GM12872 (cell line): ENCODE data around the gene ZNF212.

Experiments
- CTCF ChIP-seq: IDR thresholded peaks from 3 replicates; pipeline ENCODE4 v1.5.1; 2011; ENCODE audit warnings: low read depth, mild to moderate bottlenecking, low read length, moderate library complexity; ENCODE audit not compliant: insufficient read depth

Gene ZNF212

GRCh38 chr7:149210551-149210950 is 28.9 kb upstream of the ZNF212 start:
- TF ChIP-seq CTCF: no peak

- TF ChIP-seq CTCF: no peak
These were observed 25.3 kb upstream of the ZNF212 start for GRCh38 chr7:149214020-149214720.

GRCh38 chr7:149216402-149216801 is 23.0 kb upstream of the ZNF212 start:
- no peak for TF ChIP-seq CTCF

- no peak for TF ChIP-seq CTCF
These were observed 21.9 kb upstream of the ZNF212 start for GRCh38 chr7:149217570-149217969.

GRCh38 chr7:149218469-149219420 is 20.7 kb upstream of the ZNF212 start:
- TF ChIP-seq CTCF: no peak

- TF ChIP-seq CTCF: no peak
These were observed 18.9 kb upstream of the ZNF212 start for GRCh38 chr7:149220534-149220933.

- no peak for TF ChIP-seq CTCF
These were observed 16.3 kb upstream of the ZNF212 start for GRCh38 chr7:149223176-149223575.
